Astrocyte (in vitro differentiated cells and primary cell): ENCODE measurements around the gene MRPL46.

Experiments used
- EZH2 ChIP-seq: IDR thresholded peaks from 2 replicates; pipeline ENCODE4 v1.6.1; 2012; ENCODE audit warnings: mild to moderate bottlenecking, low read length, inconsistent platforms; ENCODE audit not compliant: insufficient read depth
- TF ChIP-seq, protein P1 (sequence below): IDR thresholded peaks from 2 replicates; pipeline ENCODE4 v1.5.1; 2011; ENCODE audit warnings: low read depth, mild to moderate bottlenecking, inconsistent platforms, low read length, moderate library complexity; ENCODE audit not compliant: insufficient read depth

DNA sequence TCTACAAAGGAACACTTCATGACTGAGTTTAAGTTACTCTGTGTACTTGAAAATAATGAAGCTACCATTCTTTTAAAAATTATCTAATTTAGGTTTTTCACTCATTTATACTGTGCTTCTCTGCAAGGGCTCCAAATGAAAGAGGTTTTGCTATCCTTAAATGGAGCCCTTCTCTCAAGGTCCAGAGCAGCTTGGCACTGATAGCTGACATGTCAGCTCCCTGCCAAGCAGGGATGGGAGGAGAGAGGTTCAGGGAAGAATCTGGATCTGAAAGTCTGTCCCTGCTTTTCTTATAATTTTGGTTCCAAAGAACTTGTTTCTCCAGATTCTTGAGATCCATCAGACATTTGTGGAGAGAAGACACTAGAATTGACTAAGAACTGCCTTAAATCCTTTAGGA lies 39.4 kb upstream of the MRPL46 start:
- TF ChIP-seq, protein P1, sequence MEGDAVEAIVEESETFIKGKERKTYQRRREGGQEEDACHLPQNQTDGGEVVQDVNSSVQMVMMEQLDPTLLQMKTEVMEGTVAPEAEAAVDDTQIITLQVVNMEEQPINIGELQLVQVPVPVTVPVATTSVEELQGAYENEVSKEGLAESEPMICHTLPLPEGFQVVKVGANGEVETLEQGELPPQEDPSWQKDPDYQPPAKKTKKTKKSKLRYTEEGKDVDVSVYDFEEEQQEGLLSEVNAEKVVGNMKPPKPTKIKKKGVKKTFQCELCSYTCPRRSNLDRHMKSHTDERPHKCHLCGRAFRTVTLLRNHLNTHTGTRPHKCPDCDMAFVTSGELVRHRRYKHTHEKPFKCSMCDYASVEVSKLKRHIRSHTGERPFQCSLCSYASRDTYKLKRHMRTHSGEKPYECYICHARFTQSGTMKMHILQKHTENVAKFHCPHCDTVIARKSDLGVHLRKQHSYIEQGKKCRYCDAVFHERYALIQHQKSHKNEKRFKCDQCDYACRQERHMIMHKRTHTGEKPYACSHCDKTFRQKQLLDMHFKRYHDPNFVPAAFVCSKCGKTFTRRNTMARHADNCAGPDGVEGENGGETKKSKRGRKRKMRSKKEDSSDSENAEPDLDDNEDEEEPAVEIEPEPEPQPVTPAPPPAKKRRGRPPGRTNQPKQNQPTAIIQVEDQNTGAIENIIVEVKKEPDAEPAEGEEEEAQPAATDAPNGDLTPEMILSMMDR, result no peak
- TF ChIP-seq EZH2, result no peak
